ENCODE data around the gene HIF1A.

Gene HIF1A

DNA sequence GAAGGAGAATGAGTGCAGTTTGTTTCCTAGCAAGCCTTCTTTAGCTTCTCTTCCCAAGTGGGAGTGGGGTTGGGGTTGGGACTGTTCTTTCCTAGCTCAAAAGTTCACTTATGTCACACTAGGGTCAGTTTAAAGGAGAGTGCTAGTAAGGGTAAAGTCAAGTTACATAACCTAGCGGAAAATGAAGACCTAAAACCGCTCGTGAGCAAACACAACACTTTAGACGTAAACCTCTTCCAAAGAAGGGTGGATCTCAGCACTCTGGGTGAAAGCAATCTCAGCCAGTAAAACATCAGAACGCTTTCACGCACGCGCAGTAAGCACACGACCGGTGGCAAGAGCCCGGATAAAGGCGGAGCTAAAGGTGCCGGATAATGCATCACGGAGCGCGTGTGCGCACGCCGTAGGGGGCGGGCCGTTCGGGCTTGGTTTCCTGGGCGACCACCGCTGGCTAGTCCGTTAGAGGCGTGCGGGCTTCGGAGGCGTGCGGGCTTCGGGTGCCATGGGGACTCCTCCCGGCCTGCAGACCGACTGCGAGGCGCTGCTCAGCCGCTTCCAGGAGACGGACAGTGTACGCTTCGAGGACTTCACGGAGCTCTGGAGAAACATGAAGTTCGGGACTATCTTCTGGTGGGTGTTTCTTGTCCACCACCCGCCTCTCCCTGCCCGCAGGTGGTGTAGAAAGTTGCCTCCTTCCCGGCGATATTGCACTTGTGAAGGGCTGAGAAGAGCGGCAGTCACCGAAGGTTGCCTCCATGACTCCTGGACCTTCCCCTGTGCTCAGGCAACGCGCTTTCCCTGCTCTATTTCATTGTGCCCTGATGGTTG, 66.9 kb downstream of the HIF1A start, which contains the start of gene SNAPC1:
SNAPC1 (plus strand) TSS at position 462 of the 828 bp plus-strand sequence; CDS start at position 503, 41 bp downstream.
- 0 to 2% methylated on average over 45 to 49 of the region's 49 CpGs for WGBS, 2 experiments (ENCODE audit: insufficient coverage in 2 of 2)

DNA sequence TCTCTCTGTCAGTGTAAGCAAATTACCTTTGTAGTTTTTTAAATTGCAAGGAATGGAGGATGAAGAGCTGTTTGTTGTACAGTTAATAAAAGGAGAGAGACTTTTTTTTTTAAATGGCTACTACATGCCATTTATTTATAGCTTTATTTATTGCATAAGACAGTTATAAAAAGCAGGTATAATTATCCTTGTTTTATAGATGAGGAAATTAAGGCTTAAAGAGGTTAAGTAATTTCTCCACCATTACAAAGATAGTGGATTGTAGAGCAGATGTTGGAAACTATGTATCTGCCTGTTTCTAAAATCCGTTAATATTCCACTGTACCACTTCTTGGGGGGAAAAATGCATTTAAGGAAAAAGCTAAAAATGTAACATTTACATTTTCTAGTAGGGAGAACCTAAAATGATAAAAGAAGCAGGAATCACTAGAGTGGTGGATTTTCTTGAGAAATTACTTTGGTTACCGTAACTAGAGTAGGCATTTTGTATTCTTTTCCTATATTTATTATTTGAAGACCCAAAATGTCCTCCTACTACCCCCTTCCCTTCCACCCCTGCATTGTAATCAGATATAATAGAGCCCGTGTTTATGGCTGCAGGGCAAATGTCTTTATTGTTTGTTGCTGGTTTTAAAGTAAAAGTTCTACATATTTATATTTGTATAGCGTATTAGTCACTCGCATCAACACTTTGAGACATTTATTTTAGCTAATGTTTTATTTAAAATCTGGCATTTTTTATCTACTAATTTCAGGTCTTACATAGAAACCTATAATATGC, 69.2 kb downstream of the HIF1A start:
- WGBS, 2 experiments (ENCODE audit: insufficient coverage in 2 of 2) = no CpG with 5 or more reads among the region's 5 CpGs
- H3K4me3 ChIP-seq (ENCODE audit: extremely low read depth, insufficient read depth, low read length, poor library complexity, severe bottlenecking) = peak overlapping the region; percentile 71

More for the DNA sequence above, 66.9 kb downstream of the HIF1A start, which contains the start of gene SNAPC1:
- Histone ChIP-seq H3K27ac (ENCODE audit: low read depth, low read length, severe bottlenecking) (peak within 1 kb of the TSS; percentile 79), H3K4me3 (ENCODE audit: extremely low read depth, insufficient read depth, low read length, poor library complexity, severe bottlenecking) (peak within 1 kb of the TSS; percentile 71), H3K4me1 (ENCODE audit: control insufficient read depth, insufficient read depth, low read length, poor library complexity, severe bottlenecking) (peaks cover 14% of the 10 kb centered on the region), H3K36me3 (ENCODE audit: control insufficient read depth, insufficient read depth, low read length) (peaks cover under 1% of the 10 kb centered on the region), H3K9me3 (ENCODE audit: control insufficient read depth, low read length) (no peaks in the 10 kb centered on the region)

DNA sequence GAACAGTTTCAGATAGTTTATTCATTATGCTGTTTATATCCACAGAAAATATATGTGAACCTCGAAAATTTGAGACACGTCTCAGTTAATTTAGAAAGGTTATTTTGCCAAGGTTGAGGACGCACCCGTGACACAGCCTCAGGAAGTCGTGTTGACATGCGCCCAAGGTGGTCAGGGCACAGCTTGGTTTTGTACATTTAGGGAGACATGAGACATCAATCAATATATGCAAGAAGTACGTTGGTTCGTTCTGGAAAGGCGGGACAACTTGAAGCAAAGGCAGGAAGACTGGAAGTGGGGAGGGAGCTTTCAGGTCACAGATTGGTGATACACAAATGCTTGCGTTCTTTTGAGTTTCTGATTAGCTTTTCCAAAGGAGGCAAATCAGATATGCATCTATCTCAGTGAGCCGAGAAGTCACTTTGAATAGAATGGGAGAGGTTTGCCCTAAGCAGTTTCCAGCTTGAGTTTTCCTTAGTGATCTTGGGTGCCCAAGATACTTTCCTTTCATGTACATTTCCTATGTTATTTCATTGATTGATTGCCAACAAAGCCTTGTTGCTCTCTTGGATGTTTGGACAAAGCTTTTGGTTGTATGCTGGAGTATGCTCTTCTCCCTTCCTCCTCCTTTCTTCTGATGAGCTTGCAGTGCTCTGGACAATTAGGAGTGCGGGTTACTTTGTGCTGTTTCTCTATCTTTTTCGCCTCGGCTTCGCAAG, 70.1 kb downstream of the HIF1A start:
- no peaks in the 10 kb centered on the region for H3K9me3 ChIP-seq (ENCODE audit: control insufficient read depth, low read length)
- H3K4me3 ChIP-seq (ENCODE audit: extremely low read depth, insufficient read depth, low read length, poor library complexity, severe bottlenecking) = no peak overlapping the region
- peaks cover 14% of the 10 kb centered on the region for H3K4me1 ChIP-seq (ENCODE audit: control insufficient read depth, insufficient read depth, low read length, poor library complexity, severe bottlenecking)
- WGBS, 2 experiments (ENCODE audit: insufficient coverage in 2 of 2) = 74 to 75% methylated on average over 9 to 10 of the region's 15 CpGs
- peaks cover 25% of the 10 kb centered on the region for H3K36me3 ChIP-seq (ENCODE audit: control insufficient read depth, insufficient read depth, low read length)
- peak overlapping the region; percentile 19 for H3K27ac ChIP-seq (ENCODE audit: low read depth, low read length, severe bottlenecking)

More for the DNA sequence above, 69.2 kb downstream of the HIF1A start:
- no peak overlapping the region for H3K27ac ChIP-seq (ENCODE audit: low read depth, low read length, severe bottlenecking)
- H3K9me3 ChIP-seq (ENCODE audit: control insufficient read depth, low read length) = no peaks in the 10 kb centered on the region
- H3K4me1 ChIP-seq (ENCODE audit: control insufficient read depth, insufficient read depth, low read length, poor library complexity, severe bottlenecking) = peaks cover 14% of the 10 kb centered on the region
- peaks cover 18% of the 10 kb centered on the region for H3K36me3 ChIP-seq (ENCODE audit: control insufficient read depth, insufficient read depth, low read length)

DNA sequence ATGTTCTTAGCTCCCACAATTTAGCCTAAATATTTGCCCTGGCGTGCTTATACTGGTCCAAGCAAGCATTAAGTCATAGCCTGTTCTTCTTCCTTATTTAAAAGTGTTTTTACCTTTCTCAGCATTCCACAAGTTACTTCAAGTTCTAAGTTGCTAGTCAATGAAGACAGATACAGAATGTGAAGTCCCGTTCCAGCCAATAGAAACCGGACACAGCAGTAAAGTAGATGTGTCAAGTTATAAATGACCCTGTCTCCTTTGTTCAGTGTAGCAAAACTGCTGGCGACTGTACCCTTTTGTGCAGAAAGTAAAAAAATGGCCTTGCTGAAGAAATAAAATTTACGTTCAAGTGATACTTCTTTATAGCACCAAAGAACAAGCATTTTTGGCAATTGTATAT, 70.8 kb downstream of the HIF1A start:
- Histone ChIP-seq H3K4me1 (ENCODE audit: control insufficient read depth, insufficient read depth, low read length, poor library complexity, severe bottlenecking) (peaks cover 14% of the 10 kb centered on the region), H3K27ac (ENCODE audit: low read depth, low read length, severe bottlenecking) (no peak overlapping the region), H3K9me3 (ENCODE audit: control insufficient read depth, low read length) (no peaks in the 10 kb centered on the region), H3K4me3 (ENCODE audit: extremely low read depth, insufficient read depth, low read length, poor library complexity, severe bottlenecking) (no peak overlapping the region), H3K36me3 (ENCODE audit: control insufficient read depth, insufficient read depth, low read length) (peaks cover 32% of the 10 kb centered on the region)
- WGBS, 2 experiments (ENCODE audit: insufficient coverage in 2 of 2) = 98 to 100% methylated on average over 2 to 5 of the region's 5 CpGs

DNA sequence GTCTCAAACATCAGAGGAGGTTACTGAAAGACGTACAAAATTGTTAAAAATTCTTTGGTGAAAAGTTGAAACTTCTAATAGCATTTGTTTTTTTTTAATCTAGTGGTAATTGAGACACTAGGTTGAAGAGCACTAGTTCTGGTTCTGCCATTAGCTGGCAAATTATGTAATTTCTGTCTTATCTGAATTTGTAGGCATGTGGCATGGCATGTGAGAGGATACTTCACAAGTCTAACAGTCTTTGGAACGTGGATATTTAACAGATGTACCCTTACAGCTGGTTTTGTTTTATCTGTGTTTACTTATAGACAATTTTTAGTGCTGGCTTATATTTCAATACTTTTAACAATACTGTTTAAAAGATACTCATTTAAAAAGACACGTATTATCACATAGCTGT, 72.9 kb downstream of the HIF1A start:
- no peak overlapping the region for H3K27ac ChIP-seq (ENCODE audit: low read depth, low read length, severe bottlenecking)
- WGBS, 2 experiments (ENCODE audit: insufficient coverage in 2 of 2) = 85 to 100% methylated on average over 1 of the region's 3 CpGs
- peaks cover 52% of the 10 kb centered on the region for H3K36me3 ChIP-seq (ENCODE audit: control insufficient read depth, insufficient read depth, low read length)

DNA sequence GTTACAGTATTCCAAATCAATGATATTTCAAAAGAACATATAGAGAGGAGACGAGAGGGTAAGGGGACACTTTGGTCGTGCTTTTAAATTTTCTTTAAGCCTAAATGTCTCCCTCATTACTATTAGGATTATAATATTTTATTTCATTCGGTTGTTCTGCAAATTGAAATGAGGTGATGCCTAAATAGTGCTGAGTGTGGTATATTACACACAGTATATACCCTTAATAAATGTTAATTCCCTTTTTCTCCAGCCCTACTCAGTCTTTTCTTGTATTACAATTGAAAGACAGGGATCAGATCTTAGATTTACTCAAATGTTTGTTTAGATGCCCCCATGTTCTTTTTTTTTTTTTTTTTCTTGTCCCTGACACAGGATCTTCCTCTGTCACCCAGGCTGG, 74.6 kb downstream of the HIF1A start:
- peaks cover 68% of the 10 kb centered on the region for H3K36me3 ChIP-seq (ENCODE audit: control insufficient read depth, insufficient read depth, low read length)
- no CpG with 5 or more reads among the region's 3 CpGs for WGBS, 2 experiments (ENCODE audit: insufficient coverage in 2 of 2)
- no peak overlapping the region for H3K4me3 ChIP-seq (ENCODE audit: extremely low read depth, insufficient read depth, low read length, poor library complexity, severe bottlenecking)
- no peaks in the 10 kb centered on the region for H3K9me3 ChIP-seq (ENCODE audit: control insufficient read depth, low read length)
- no peak overlapping the region for H3K27ac ChIP-seq (ENCODE audit: low read depth, low read length, severe bottlenecking)
- no peaks in the 10 kb centered on the region for H3K4me1 ChIP-seq (ENCODE audit: control insufficient read depth, insufficient read depth, low read length, poor library complexity, severe bottlenecking)

More for the DNA sequence above, 72.9 kb downstream of the HIF1A start:
- Histone ChIP-seq H3K4me1 (ENCODE audit: control insufficient read depth, insufficient read depth, low read length, poor library complexity, severe bottlenecking) (peaks cover 9% of the 10 kb centered on the region), H3K9me3 (ENCODE audit: control insufficient read depth, low read length) (no peaks in the 10 kb centered on the region), H3K4me3 (ENCODE audit: extremely low read depth, insufficient read depth, low read length, poor library complexity, severe bottlenecking) (no peak overlapping the region)

DNA sequence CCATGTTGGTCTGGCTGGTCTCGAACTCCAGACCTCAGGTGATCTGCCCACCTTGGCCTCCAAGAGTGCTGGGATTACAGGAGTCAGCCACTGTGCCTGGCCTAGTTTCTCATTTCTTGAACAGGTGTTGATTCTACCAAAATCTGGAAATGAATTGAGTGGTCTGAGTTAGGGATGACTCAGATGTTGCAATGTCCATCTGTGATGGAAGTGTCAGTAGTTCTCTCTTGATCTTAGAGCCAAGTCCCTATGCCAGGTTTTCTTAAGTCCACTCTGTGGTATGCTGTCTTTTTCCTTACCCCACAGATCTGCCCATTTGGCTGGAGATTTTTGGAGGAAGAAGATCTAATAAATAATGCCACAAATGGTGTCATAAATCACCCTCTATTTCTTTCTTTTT, 79.5 kb downstream of the HIF1A start:
- Histone ChIP-seq H3K36me3 (ENCODE audit: control insufficient read depth, insufficient read depth, low read length) (peaks cover 79% of the 10 kb centered on the region), H3K4me3 (ENCODE audit: extremely low read depth, insufficient read depth, low read length, poor library complexity, severe bottlenecking) (no peak overlapping the region), H3K27ac (ENCODE audit: low read depth, low read length, severe bottlenecking) (no peak overlapping the region), H3K4me1 (ENCODE audit: control insufficient read depth, insufficient read depth, low read length, poor library complexity, severe bottlenecking) (no peaks in the 10 kb centered on the region), H3K9me3 (ENCODE audit: control insufficient read depth, low read length) (no peaks in the 10 kb centered on the region)
- 100% methylated on average over 1 of the region's 1 CpG for WGBS, 2 experiments (ENCODE audit: insufficient coverage in 2 of 2)

DNA sequence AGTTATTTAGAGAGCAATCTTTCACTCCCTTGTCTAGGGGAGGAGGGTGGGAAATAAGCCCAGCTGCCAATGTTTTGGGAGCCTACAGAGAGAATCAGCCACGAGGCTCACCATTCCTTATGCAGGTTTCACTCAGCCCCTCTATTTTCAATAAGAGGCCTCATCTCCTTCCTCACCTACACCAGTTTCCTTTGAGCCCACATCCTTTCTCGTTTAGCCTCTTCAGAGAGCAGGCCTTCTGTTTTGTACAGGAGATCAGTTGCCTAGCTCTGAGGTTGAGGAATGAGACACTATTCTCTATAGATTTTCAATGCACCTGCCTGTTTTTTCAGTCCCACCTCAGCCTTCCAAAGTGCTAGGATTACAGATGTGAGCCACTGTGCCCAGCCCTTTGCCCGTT, 84.8 kb downstream of the HIF1A start:
- no peaks in the 10 kb centered on the region for H3K9me3 ChIP-seq (ENCODE audit: control insufficient read depth, low read length)
- H3K4me3 ChIP-seq (ENCODE audit: extremely low read depth, insufficient read depth, low read length, poor library complexity, severe bottlenecking) = no peak overlapping the region
- no peak overlapping the region for H3K27ac ChIP-seq (ENCODE audit: low read depth, low read length, severe bottlenecking)
- no peaks in the 10 kb centered on the region for H3K4me1 ChIP-seq (ENCODE audit: control insufficient read depth, insufficient read depth, low read length, poor library complexity, severe bottlenecking)
- H3K36me3 ChIP-seq (ENCODE audit: control insufficient read depth, insufficient read depth, low read length) = peaks cover 63% of the 10 kb centered on the region
- 100% methylated on average over 1 of the region's 3 CpGs; no CpG with 5 or more reads in 1 of the 2 experiments for WGBS, 2 experiments (ENCODE audit: insufficient coverage in 2 of 2)

DNA sequence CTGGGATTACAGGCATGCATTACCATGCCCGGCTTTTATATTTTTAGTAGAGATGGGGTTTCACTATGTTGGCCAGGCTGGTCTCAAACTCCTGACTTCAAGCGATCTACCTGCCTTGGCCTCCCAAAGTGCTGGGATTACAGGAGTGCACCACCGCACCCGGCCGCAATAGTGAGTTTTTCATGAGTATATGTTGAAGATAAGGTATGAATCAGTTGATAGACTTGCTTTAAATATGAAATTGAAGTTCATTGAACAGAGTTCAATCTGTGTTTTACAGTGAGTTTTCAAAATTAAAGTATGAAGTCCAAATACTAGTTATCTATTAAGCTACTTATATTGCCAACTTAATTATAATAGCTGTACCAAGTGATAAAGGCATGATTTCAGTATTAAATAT, 102.0 kb downstream of the HIF1A start:
- Histone ChIP-seq H3K27ac (ENCODE audit: low read depth, low read length, severe bottlenecking) (no peak overlapping the region), H3K4me1 (ENCODE audit: control insufficient read depth, insufficient read depth, low read length, poor library complexity, severe bottlenecking) (no peaks in the 10 kb centered on the region), H3K36me3 (ENCODE audit: control insufficient read depth, insufficient read depth, low read length) (peaks cover 8% of the 10 kb centered on the region), H3K9me3 (ENCODE audit: control insufficient read depth, low read length) (no peaks in the 10 kb centered on the region), H3K4me3 (ENCODE audit: extremely low read depth, insufficient read depth, low read length, poor library complexity, severe bottlenecking) (no peak overlapping the region)
- 88 to 100% methylated on average over 4 to 5 of the region's 5 CpGs for WGBS, 2 experiments (ENCODE audit: insufficient coverage in 2 of 2)
